ENCODE results near the gene PCDHGA6. TPM values are rescaled to one million over a fixed set of nuclear protein-coding genes. Genes with fewer than 3 reads are reported as not detected.

The PCDHGA6 gene
- polyA plus RNA-seq, 1 donor from 2014 or later: 0.09 TPM

- Histone ChIP-seq H3K79me2 (replicated peaks; ENCODE audit: insufficient read depth, low read length) (no peaks in the 10 kb centered on the region), H3K36me3 (ENCODE audit: insufficient read depth, low read length) (peaks cover 7% of the 10 kb centered on the region), H3K9ac (ENCODE audit: low read length) (no peak overlapping the region), H3K27ac (ENCODE audit: low read length) (no peak overlapping the region), H3K4me3 (ENCODE audit: low read length) (no peak overlapping the region), H3K27me3 (ENCODE audit: insufficient read depth, low read depth, low read length) (no peaks in the 10 kb centered on the region), H4K20me1 (ENCODE audit: insufficient read depth) (no peaks in the 10 kb centered on the region), H2AFZ (ENCODE audit: low read depth, low read length) (no peak overlapping the region), H3F3A (ENCODE audit: insufficient read depth, low read length, poor library complexity, severe bottlenecking) (no peaks in the 10 kb centered on the region), H3K9me3 (ENCODE audit: low read length) (peaks cover 48% of the 10 kb centered on the region), H3K4me2 (ENCODE audit: low read length) (no peak overlapping the region), H3K9me2 (ENCODE audit: insufficient read depth, low read length) (no peaks in the 10 kb centered on the region)
- TF ChIP-seq MXI1 (conservative IDR thresholded peaks at IDR 0.05; ENCODE audit: poor library complexity, severe bottlenecking) (no peak), SMC3 (conservative IDR thresholded peaks at IDR 0.05; ENCODE audit: poor library complexity) (no peak), EP300 (conservative IDR thresholded peaks at IDR 0.05; ENCODE audit: poor library complexity, severe bottlenecking) (no peak), EZH2 (IDR thresholded peaks at IDR 0.05; ENCODE audit: borderline replicate concordance, insufficient read depth, low read length, poor library complexity, severe bottlenecking) (no peak), TAF1 (IDR thresholded peaks at IDR 0.05; ENCODE audit: low read depth) (no peak), POLR2AphosphoS5 (IDR thresholded peaks at IDR 0.05) (no peak), RAD21 (conservative IDR thresholded peaks at IDR 0.05) (no peak)
- TF ChIP-seq, protein P1, sequence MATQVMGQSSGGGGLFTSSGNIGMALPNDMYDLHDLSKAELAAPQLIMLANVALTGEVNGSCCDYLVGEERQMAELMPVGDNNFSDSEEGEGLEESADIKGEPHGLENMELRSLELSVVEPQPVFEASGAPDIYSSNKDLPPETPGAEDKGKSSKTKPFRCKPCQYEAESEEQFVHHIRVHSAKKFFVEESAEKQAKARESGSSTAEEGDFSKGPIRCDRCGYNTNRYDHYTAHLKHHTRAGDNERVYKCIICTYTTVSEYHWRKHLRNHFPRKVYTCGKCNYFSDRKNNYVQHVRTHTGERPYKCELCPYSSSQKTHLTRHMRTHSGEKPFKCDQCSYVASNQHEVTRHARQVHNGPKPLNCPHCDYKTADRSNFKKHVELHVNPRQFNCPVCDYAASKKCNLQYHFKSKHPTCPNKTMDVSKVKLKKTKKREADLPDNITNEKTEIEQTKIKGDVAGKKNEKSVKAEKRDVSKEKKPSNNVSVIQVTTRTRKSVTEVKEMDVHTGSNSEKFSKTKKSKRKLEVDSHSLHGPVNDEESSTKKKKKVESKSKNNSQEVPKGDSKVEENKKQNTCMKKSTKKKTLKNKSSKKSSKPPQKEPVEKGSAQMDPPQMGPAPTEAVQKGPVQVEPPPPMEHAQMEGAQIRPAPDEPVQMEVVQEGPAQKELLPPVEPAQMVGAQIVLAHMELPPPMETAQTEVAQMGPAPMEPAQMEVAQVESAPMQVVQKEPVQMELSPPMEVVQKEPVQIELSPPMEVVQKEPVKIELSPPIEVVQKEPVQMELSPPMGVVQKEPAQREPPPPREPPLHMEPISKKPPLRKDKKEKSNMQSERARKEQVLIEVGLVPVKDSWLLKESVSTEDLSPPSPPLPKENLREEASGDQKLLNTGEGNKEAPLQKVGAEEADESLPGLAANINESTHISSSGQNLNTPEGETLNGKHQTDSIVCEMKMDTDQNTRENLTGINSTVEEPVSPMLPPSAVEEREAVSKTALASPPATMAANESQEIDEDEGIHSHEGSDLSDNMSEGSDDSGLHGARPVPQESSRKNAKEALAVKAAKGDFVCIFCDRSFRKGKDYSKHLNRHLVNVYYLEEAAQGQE (IDR thresholded peaks at IDR 0.05; ENCODE audit: borderline replicate concordance): no peak
- TF ChIP-seq, protein P2, sequence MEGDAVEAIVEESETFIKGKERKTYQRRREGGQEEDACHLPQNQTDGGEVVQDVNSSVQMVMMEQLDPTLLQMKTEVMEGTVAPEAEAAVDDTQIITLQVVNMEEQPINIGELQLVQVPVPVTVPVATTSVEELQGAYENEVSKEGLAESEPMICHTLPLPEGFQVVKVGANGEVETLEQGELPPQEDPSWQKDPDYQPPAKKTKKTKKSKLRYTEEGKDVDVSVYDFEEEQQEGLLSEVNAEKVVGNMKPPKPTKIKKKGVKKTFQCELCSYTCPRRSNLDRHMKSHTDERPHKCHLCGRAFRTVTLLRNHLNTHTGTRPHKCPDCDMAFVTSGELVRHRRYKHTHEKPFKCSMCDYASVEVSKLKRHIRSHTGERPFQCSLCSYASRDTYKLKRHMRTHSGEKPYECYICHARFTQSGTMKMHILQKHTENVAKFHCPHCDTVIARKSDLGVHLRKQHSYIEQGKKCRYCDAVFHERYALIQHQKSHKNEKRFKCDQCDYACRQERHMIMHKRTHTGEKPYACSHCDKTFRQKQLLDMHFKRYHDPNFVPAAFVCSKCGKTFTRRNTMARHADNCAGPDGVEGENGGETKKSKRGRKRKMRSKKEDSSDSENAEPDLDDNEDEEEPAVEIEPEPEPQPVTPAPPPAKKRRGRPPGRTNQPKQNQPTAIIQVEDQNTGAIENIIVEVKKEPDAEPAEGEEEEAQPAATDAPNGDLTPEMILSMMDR (IDR thresholded peaks at IDR 0.05; ENCODE audit: poor library complexity, severe bottlenecking): no peak
Observed at GRCh38 chr5:141399555-141400258, 26.0 kb downstream of the PCDHGA6 start.

- Histone ChIP-seq H2AFZ (ENCODE audit: low read depth, low read length) (no peak within 1 kb of the TSS), H3K9ac (ENCODE audit: low read length) (no peak within 1 kb of the TSS), H3K27ac (ENCODE audit: low read length) (no peak within 1 kb of the TSS), H3K9me3 (ENCODE audit: low read length) (peaks cover 34% of the 10 kb centered on the region), H3K4me3 (ENCODE audit: low read length) (no peak within 1 kb of the TSS), H3K36me3 (ENCODE audit: insufficient read depth, low read length) (peaks cover 7% of the 10 kb centered on the region), H3K4me2 (ENCODE audit: low read length) (no peak within 1 kb of the TSS), H3K9me2 (ENCODE audit: insufficient read depth, low read length) (no peaks in the 10 kb centered on the region), H3K27me3 (ENCODE audit: insufficient read depth, low read depth, low read length) (no peaks in the 10 kb centered on the region), H3F3A (ENCODE audit: insufficient read depth, low read length, poor library complexity, severe bottlenecking) (peaks cover 4% of the 10 kb centered on the region), H4K20me1 (ENCODE audit: insufficient read depth) (no peaks in the 10 kb centered on the region), H3K79me2 (replicated peaks; ENCODE audit: insufficient read depth, low read length) (no peaks in the 10 kb centered on the region)
- TF ChIP-seq MXI1 (conservative IDR thresholded peaks at IDR 0.05; ENCODE audit: poor library complexity, severe bottlenecking) (no peak), POLR2AphosphoS5 (IDR thresholded peaks at IDR 0.05) (no peak), SMC3 (conservative IDR thresholded peaks at IDR 0.05; ENCODE audit: poor library complexity) (no peak), TAF1 (IDR thresholded peaks at IDR 0.05; ENCODE audit: low read depth) (no peak), EZH2 (IDR thresholded peaks at IDR 0.05; ENCODE audit: borderline replicate concordance, insufficient read depth, low read length, poor library complexity, severe bottlenecking) (no peak), RAD21 (conservative IDR thresholded peaks at IDR 0.05) (no peak), EP300 (conservative IDR thresholded peaks at IDR 0.05; ENCODE audit: poor library complexity, severe bottlenecking) (no peak)
- TF ChIP-seq, protein P2 (IDR thresholded peaks at IDR 0.05; ENCODE audit: poor library complexity, severe bottlenecking): no peak
- TF ChIP-seq, protein P1 (IDR thresholded peaks at IDR 0.05; ENCODE audit: borderline replicate concordance): no peak
Observed at GRCh38 chr5:141402553-141403243, 29.0 kb downstream of the PCDHGA6 start, which contains the start of gene PCDHGA9. TSS of gene PCDHGA9 (plus strand) at chr5:141402778. CDS start at chr5:141402953, 175 bp downstream.
